DLD1 (cell line): ENCODE data around the gene PDCD6IP.
"Not testable (repeated sequence)": the region's sequence is repeated elsewhere in the genome, so short reads cannot be mapped to it uniquely, and the experiment has no call there.

Source experiments
- in situ Hi-C: cut with HindIII; loops from 2 replicates; pipeline ENCODE4 v1.10.0; 2017; ENCODE audit warnings: low sequenced_read_pairs

Gene PDCD6IP

GRCh38 chr3:33792167-33792892, 6.1 kb upstream of the PDCD6IP start:
- in situ Hi-C loops: loop anchor here (25.0 kb wide), 1 partner anchor 655 kb away; no protein-coding TSS in a partner anchor

- in situ Hi-C loops: loop anchor here (25.0 kb wide), 1 partner anchor 658 kb away; no protein-coding TSS in a partner anchor
Observed at GRCh38 chr3:33795131-33795530, 3.3 kb upstream of the PDCD6IP start.

- in situ Hi-C loops: loop anchor here (25.0 kb wide), 1 partner anchor 659 kb away; no protein-coding TSS in a partner anchor
Observed at GRCh38 chr3:33795856-33796536, 2.4 kb upstream of the PDCD6IP start.

GRCh38 chr3:33798113-33798417, 365 bp upstream of the PDCD6IP start:
- in situ Hi-C loops: loop anchor here (25.0 kb wide), 1 partner anchor 661 kb away; no protein-coding TSS in a partner anchor

- in situ Hi-C loops: loop anchor here (25.0 kb wide), 1 partner anchor 662 kb away; no protein-coding TSS in a partner anchor
Observed at GRCh38 chr3:33799202-33799551, 747 bp downstream of the PDCD6IP start.

- in situ Hi-C loops: no loop called here
Observed at GRCh38 chr3:33803252-33803651, 4.8 kb downstream of the PDCD6IP start.

GRCh38 chr3:33803894-33804526, 5.6 kb downstream of the PDCD6IP start:
- in situ Hi-C loops: no loop called here

GRCh38 chr3:33807191-33807590, 8.8 kb downstream of the PDCD6IP start:
- in situ Hi-C loops: no loop called here

- in situ Hi-C loops: no loop called here
Observed at GRCh38 chr3:33808559-33808958, 10.1 kb downstream of the PDCD6IP start.

- in situ Hi-C loops: no loop called here
Observed at GRCh38 chr3:33810545-33810944, 12.1 kb downstream of the PDCD6IP start.

- in situ Hi-C loops: no loop called here
Observed at GRCh38 chr3:33821989-33822388, 23.6 kb downstream of the PDCD6IP start.

GRCh38 chr3:33823821-33824220, 25.4 kb downstream of the PDCD6IP start:
- in situ Hi-C loops: no loop called here

GRCh38 chr3:33825111-33825510, 26.7 kb downstream of the PDCD6IP start:
- in situ Hi-C loops: no loop called here

- in situ Hi-C loops: no loop called here
Observed at GRCh38 chr3:33826206-33826605, 27.8 kb downstream of the PDCD6IP start.

- in situ Hi-C loops: no loop called here
Observed at GRCh38 chr3:33826688-33827087, 28.3 kb downstream of the PDCD6IP start.

GRCh38 chr3:33829720-33830119, 31.3 kb downstream of the PDCD6IP start:
- in situ Hi-C loops: no loop called here

- in situ Hi-C loops: no loop called here
Observed at GRCh38 chr3:33831053-33831452, 32.6 kb downstream of the PDCD6IP start.

- in situ Hi-C loops: no loop called here
Observed at GRCh38 chr3:33833408-33834095, 35.1 kb downstream of the PDCD6IP start.

- in situ Hi-C loops: no loop called here
Observed at GRCh38 chr3:33834096-33834453, 35.6 kb downstream of the PDCD6IP start.

GRCh38 chr3:33837182-33837581, 38.8 kb downstream of the PDCD6IP start:
- in situ Hi-C loops: not testable (repeated sequence)

GRCh38 chr3:33839283-33839682, 40.9 kb downstream of the PDCD6IP start:
- in situ Hi-C loops: no loop called here
